GM12872 (cell line): ENCODE results near the gene SLC15A3.

Experiments used
- TF ChIP-seq, protein P1 (sequence below): IDR thresholded peaks from 3 replicates; pipeline ENCODE4 v1.5.1; 2011; ENCODE audit warnings: low read depth, mild to moderate bottlenecking, low read length, moderate library complexity; ENCODE audit not compliant: insufficient read depth

Gene SLC15A3

DNA sequence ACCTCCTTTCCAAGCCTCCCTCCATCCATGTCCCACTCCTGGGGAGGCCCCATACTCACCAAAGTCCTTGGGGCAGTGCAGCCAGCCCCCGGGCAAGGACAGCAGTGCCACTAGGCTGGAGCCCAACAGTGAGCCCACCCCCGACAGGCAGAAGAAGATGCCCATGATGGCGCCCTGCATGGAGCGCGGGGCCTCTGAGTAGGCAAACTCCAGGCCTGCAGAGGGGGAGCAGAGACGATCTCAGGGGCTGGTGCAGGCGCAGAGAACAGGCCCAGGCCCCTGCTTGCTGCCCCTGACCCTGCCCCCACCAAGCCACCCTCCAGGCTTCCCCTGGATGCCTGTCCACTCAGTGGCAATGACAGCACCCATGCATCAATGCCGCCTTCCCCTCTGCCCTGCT lies 14.2 kb downstream of the SLC15A3 start:
- TF ChIP-seq, protein P1, sequence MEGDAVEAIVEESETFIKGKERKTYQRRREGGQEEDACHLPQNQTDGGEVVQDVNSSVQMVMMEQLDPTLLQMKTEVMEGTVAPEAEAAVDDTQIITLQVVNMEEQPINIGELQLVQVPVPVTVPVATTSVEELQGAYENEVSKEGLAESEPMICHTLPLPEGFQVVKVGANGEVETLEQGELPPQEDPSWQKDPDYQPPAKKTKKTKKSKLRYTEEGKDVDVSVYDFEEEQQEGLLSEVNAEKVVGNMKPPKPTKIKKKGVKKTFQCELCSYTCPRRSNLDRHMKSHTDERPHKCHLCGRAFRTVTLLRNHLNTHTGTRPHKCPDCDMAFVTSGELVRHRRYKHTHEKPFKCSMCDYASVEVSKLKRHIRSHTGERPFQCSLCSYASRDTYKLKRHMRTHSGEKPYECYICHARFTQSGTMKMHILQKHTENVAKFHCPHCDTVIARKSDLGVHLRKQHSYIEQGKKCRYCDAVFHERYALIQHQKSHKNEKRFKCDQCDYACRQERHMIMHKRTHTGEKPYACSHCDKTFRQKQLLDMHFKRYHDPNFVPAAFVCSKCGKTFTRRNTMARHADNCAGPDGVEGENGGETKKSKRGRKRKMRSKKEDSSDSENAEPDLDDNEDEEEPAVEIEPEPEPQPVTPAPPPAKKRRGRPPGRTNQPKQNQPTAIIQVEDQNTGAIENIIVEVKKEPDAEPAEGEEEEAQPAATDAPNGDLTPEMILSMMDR, result no peak

DNA sequence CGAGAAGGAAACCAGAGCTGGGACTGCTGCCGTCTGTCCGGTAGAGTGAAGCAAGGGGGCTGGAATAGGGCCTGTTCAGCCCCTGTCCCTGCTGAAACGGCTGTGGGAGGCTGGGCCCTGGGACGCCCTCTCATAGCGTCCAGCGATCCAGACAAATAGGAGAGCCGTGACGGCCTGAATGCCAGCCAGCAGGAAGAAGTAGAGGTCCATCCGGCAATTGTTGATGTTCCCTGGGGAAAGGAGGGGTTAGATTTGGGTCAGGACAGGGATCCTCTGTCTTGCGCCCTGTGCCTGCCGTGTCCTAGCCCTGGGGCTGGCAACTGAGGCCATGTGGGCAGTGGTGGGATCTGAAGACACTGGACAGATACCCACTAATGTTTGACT lies 14.8 kb downstream of the SLC15A3 start:
- TF ChIP-seq, protein P1, result no peak

GRCh38 chr11:60936467-60937143 lies 15.4 kb downstream of the SLC15A3 start:
- TF ChIP-seq, protein P1, result no peak

- TF ChIP-seq, protein P1, result no peak
Measured at GRCh38 chr11:60935676-60936442, 16.1 kb downstream of the SLC15A3 start.

- TF ChIP-seq, protein P1, result no peak
Measured at GRCh38 chr11:60934790-60935605, 17.0 kb downstream of the SLC15A3 start.

GRCh38 chr11:60934124-60934789 lies 17.7 kb downstream of the SLC15A3 start:
- TF ChIP-seq, protein P1, result no peak

GRCh38 chr11:60933416-60934123 lies 18.4 kb downstream of the SLC15A3 start:
- TF ChIP-seq, protein P1, result no peak
